IMR-90 (cell line): ENCODE data around the gene PRTG. TPM values are rescaled to one million over a fixed set of nuclear protein-coding genes. Genes with fewer than 3 reads are reported as not detected.

Experiments
- ATAC-seq: fragments of 200-7000 bp; cut with Tn5 transposase; 2 replicates; pipeline ENCODE4 v1.9.1; 2020; ENCODE audit warnings: low read depth, mild to moderate bottlenecking, moderate library complexity
- BruUV-seq: library from RNA; stranded (reverse); fragments of 400-500 nt; replicated peaks from 2 replicates; lab custom pipeline; 2021; lab: Mats Ljungman, UMichigan
- CTCF ChIA-PET: fragments of 300-600 bp; formaldehyde crosslinking; extraction: SDS; loops from one replicate; lab custom pipeline; 2021; ENCODE audit warnings: antibody characterized with exemption; lab: Yijun Ruan, JAX
- POLR2A ChIA-PET: fragments of 300-600 bp; sonication (Branson Sonifier 250); formaldehyde crosslinking; loops from one replicate; lab custom pipeline; 2022; ENCODE audit warnings: antibody characterized with exemption; ENCODE audit not compliant: unreplicated experiment; lab: Charles Lee
- DNase-seq: peaks from one replicate; pipeline ENCODE4 v3.0.0; 2013
- H2AFZ ChIP-seq: replicated peaks from 2 replicates; pipeline ENCODE3; 2013; ENCODE audit warnings: low read length, mild to moderate bottlenecking; ENCODE audit not compliant: poor library complexity
- H2AK5ac ChIP-seq: 2 replicates; pipeline ENCODE4 v1.6.1; 2013; ENCODE audit warnings: low read depth, low read length, inconsistent platforms
- H2AK9ac ChIP-seq: replicated peaks from 2 replicates; pipeline ENCODE3; 2013; ENCODE audit warnings: mild to moderate bottlenecking, low read depth, low read length, moderate library complexity; ENCODE audit not compliant: poor library complexity
- H2BK120ac ChIP-seq: 2 replicates; pipeline ENCODE4 v1.6.1; 2013; ENCODE audit warnings: low read depth, low read length, inconsistent platforms
- H2BK15ac ChIP-seq: 3 replicates; pipeline ENCODE4 v1.6.1; 2013; ENCODE audit warnings: low read depth, low read length, inconsistent platforms
- H2BK20ac ChIP-seq: 2 replicates; pipeline ENCODE4 v1.6.1; 2013; ENCODE audit warnings: low read depth, mild to moderate bottlenecking, inconsistent platforms, low read length, moderate library complexity
- H2BK5ac ChIP-seq: 2 replicates; pipeline ENCODE4 v1.6.1; 2013; ENCODE audit warnings: mild to moderate bottlenecking, low read depth, low read length, inconsistent platforms; ENCODE audit not compliant: poor library complexity, severe bottlenecking
- H3K14ac ChIP-seq: replicated peaks from 2 replicates; pipeline ENCODE4 v1.6.1; 2013; ENCODE audit warnings: low read depth, low read length, inconsistent platforms
- H3K18ac ChIP-seq: 2 replicates; pipeline ENCODE4 v1.6.1; 2013; ENCODE audit warnings: low read depth, low read length, control low read depth
- H3K23ac ChIP-seq: 2 replicates; pipeline ENCODE4 v1.6.1; 2013; ENCODE audit warnings: low read depth, low read length, inconsistent platforms
- H3K27ac ChIP-seq: 2 replicates; pipeline ENCODE4 v1.5.1; 2013; ENCODE audit warnings: mild to moderate bottlenecking, control low read depth, low read length; ENCODE audit not compliant: insufficient read depth
- H3K27me3 ChIP-seq: 2 replicates; pipeline ENCODE4 v1.6.1; 2013; ENCODE audit warnings: low read length; ENCODE audit not compliant: control insufficient read depth, insufficient read depth
- H3K36me3 ChIP-seq: 2 replicates; pipeline ENCODE4 v1.6.1; 2013; ENCODE audit warnings: low read length, mixed read lengths; ENCODE audit not compliant: control insufficient read depth, insufficient read depth
- H3K4ac ChIP-seq: 2 replicates; pipeline ENCODE4 v1.6.1; 2013; ENCODE audit warnings: low read depth, low read length, inconsistent platforms
- H3K4me1 ChIP-seq: 2 replicates; pipeline ENCODE4 v1.6.1; 2013; ENCODE audit warnings: low read length, mixed read lengths; ENCODE audit not compliant: control insufficient read depth, insufficient read depth
- H3K4me2 ChIP-seq: 2 replicates; pipeline ENCODE4 v1.6.1; 2013; ENCODE audit warnings: low read depth, mild to moderate bottlenecking, control low read depth, low read length, moderate library complexity
- H3K4me3 ChIP-seq: 2 replicates; pipeline ENCODE4 v1.5.1; 2013; ENCODE audit warnings: low read depth, mild to moderate bottlenecking, control low read depth, low read length, moderate library complexity; ENCODE audit not compliant: insufficient read depth
- H3K56ac ChIP-seq: 2 replicates; pipeline ENCODE4 v1.6.1; 2013; ENCODE audit warnings: low read length, inconsistent platforms; ENCODE audit not compliant: insufficient read depth; ENCODE audit errors: extremely low read depth
- H3K79me1 ChIP-seq, 2 experiments: 2 replicates each; pipeline ENCODE4 v1.6.1; 2013; ENCODE audit warnings: low read length in 2 of 2, inconsistent platforms in 1 of 2, low read depth in 1 of 2
- H3K9ac ChIP-seq: 2 replicates; pipeline ENCODE4 v1.6.1; 2013; ENCODE audit warnings: low read depth, low read length, control low read depth
- H3K9me1 ChIP-seq: 2 replicates; pipeline ENCODE4 v1.6.1; 2013; ENCODE audit warnings: low read length, inconsistent platforms; ENCODE audit not compliant: insufficient read depth
- H3K9me3 ChIP-seq: 2 replicates; pipeline ENCODE4 v1.6.1; 2013; ENCODE audit warnings: low read length; ENCODE audit not compliant: control insufficient read depth, insufficient read depth
- H4K20me1 ChIP-seq: 2 replicates; pipeline ENCODE4 v1.6.1; 2013; ENCODE audit warnings: low read length, inconsistent platforms; ENCODE audit not compliant: insufficient read depth
- H4K5ac ChIP-seq: 2 replicates; pipeline ENCODE4 v1.6.1; 2013; ENCODE audit warnings: mild to moderate bottlenecking, low read depth, low read length, control low read depth
- H4K8ac ChIP-seq, 2 experiments: 2 replicates each; pipeline ENCODE4 v1.6.1; 2013; ENCODE audit warnings: low read depth in 2 of 2, low read length in 2 of 2, control low read depth in 1 of 2, inconsistent platforms in 1 of 2
- H4K91ac ChIP-seq: 2 replicates; pipeline ENCODE4 v1.6.1; 2013; ENCODE audit warnings: low read depth, low read length, inconsistent platforms; ENCODE audit not compliant: insufficient read depth
- BHLHE40 ChIP-seq: fragments of 150-350 bp; IDR thresholded peaks from 2 replicates; pipeline ENCODE4 v1.6.1; 2016; ENCODE audit warnings: mild to moderate bottlenecking, low read depth, low read length
- CEBPB ChIP-seq: IDR thresholded peaks from 2 replicates; pipeline ENCODE4 v1.6.1; 2012; ENCODE audit warnings: low read depth, low read length, improper control_type of control experiment
- CHD1 ChIP-seq: IDR thresholded peaks from 2 replicates; pipeline ENCODE4 v1.6.1; 2012; ENCODE audit warnings: low read depth, low read length, improper control_type of control experiment
- CTCF ChIP-seq: conservative IDR thresholded peaks from 2 replicates; pipeline ENCODE4 v1.5.1; 2012; ENCODE audit warnings: mild to moderate bottlenecking, low read depth, low read length, improper control_type of control experiment
- FOS ChIP-seq: fragments of 150-350 bp; IDR thresholded peaks from 2 replicates; pipeline ENCODE4 v1.6.1; 2016; ENCODE audit warnings: low read depth, low read length
- MAFK ChIP-seq: IDR thresholded peaks from 2 replicates; pipeline ENCODE4 v1.6.1; 2012; ENCODE audit warnings: low read depth, low read length, improper control_type of control experiment
- MAZ ChIP-seq: IDR thresholded peaks from 2 replicates; pipeline ENCODE4 v1.6.1; 2012; ENCODE audit warnings: low read depth, mild to moderate bottlenecking, low read length, improper control_type of control experiment, moderate library complexity, borderline replicate concordance
- MXI1 ChIP-seq: IDR thresholded peaks from 2 replicates; pipeline ENCODE4 v1.6.1; 2012; ENCODE audit warnings: low read depth, mild to moderate bottlenecking, low read length, moderate library complexity, borderline replicate concordance
- NFE2L2 ChIP-seq: fragments of 150-350 bp; IDR thresholded peaks from 2 replicates; pipeline ENCODE4 v1.6.1; 2016; ENCODE audit warnings: low read depth, mild to moderate bottlenecking, low read length
- POLR2A ChIP-seq: IDR thresholded peaks from 2 replicates; pipeline ENCODE4 v1.6.1; 2012; ENCODE audit warnings: mild to moderate bottlenecking, low read depth, low read length
- RAD21 ChIP-seq: IDR thresholded peaks from 2 replicates; pipeline ENCODE4 v1.6.1; 2012; ENCODE audit warnings: low read length, improper control_type of control experiment
- RFX5 ChIP-seq: IDR thresholded peaks from 2 replicates; pipeline ENCODE4 v1.8.0; 2012; ENCODE audit warnings: low read depth, mild to moderate bottlenecking, low read length, moderate library complexity
- SMC3 ChIP-seq: fragments of 150-350 bp; IDR thresholded peaks from 2 replicates; pipeline ENCODE4 v1.6.1; 2016; ENCODE audit warnings: low read depth, mild to moderate bottlenecking, antibody characterized with exemption, low read length, moderate library complexity
- USF2 ChIP-seq: fragments of 150-350 bp; IDR thresholded peaks from 2 replicates; pipeline ENCODE4 v1.6.1; 2017; ENCODE audit warnings: mild to moderate bottlenecking, antibody characterized with exemption, low read length, low read depth
- WGBS, 2 experiments: methylation state at CpG; one replicate each; pipeline versions ENCODE4 v1.1.5 to v1.1.7; 2013; ENCODE audit warnings: missing lambda C conversion rate in 2 of 2; ENCODE audit not compliant: insufficient read length in 1 of 2; ENCODE audit errors: extremely low coverage in 2 of 2; 5-methylcytosine and 5-hydroxymethylcytosine counted together
- dilution Hi-C: fragments of 300-500 bp; cut with HindIII; formaldehyde crosslinking; loops from one replicate; pipeline ENCODE4 v1.14.3; 2018; ENCODE audit warnings: low sequenced_read_pairs; ENCODE audit not compliant: unreplicated experiment
- in situ Hi-C: fragments of 300-500 bp; cut with MboI; formaldehyde crosslinking; loops from 3 replicates; pipeline ENCODE4 v1.14.3; 2019; ENCODE audit warnings: low sequenced_read_pairs, inconsistent platforms, mixed read lengths
- intact Hi-C: fragments of 100-400 bp; cut with micrococcal nuclease; formaldehyde crosslinking; loops from 2 replicates; pipeline ENCODE4 v1.10.0; 2022
- polyA plus RNA-seq, 3 experiments: library from polyadenylated mRNA; depleted of rRNA; stranded (reverse); fragments of >200 nt; gene quantifications; 2 replicates each; pipeline ENCODE4 v1.2.3, GENCODE V29; 2012; ENCODE audit warnings: low replicate concordance in 1 of 3
- total RNA-seq: library from RNA; depleted of rRNA; stranded (reverse); fragments of >200 nt; gene quantifications from 2 replicates; pipeline ENCODE4 v1.2.3, GENCODE V29; 2012

The PRTG gene
- total and polyA plus RNA-seq, 2 of the 4 experiments (the other 2 are of a cell fraction) = 0.99 to 1.4 TPM

- in situ Hi-C loops = no loop called here
- intact Hi-C loops = no loop called here
- CTCF ChIA-PET = no interaction called here
Observed at GRCh38 chr15:55588070-55588814, 154.7 kb downstream of the PRTG start, which contains the start of gene PYGO1. Gene PYGO1 (minus strand): TSS chr15:55588345. CDS start chr15:55587883, 462 bp downstream.

More at GRCh38 chr15:55588070-55588814, 154.7 kb downstream of the PRTG start, which contains the start of gene PYGO1:
- Histone ChIP-seq H2AK9ac (peak within 1 kb of the TSS; percentile 82), H3K4ac (peak within 1 kb of the TSS; percentile 61), H3K27me3 (no peaks in the 10 kb centered on the region), H3K18ac (peak within 1 kb of the TSS; percentile 75; the same call in 1 of the 2 replicates), H3K23ac (peak within 1 kb of the TSS; percentile 84), H3K4me3 (peak within 1 kb of the TSS; percentile 75), H2BK5ac (peak within 1 kb of the TSS; percentile 27), H3K4me1 (peaks cover 3% of the 10 kb centered on the region; the same call in 1 of the 2 replicates), H3K4me2 (peak within 1 kb of the TSS; percentile 96), H3K56ac (peak within 1 kb of the TSS; percentile 33; the same call in 1 of the 2 replicates), H3K9me1 (no peaks in the 10 kb centered on the region), H2BK15ac (no peak within 1 kb of the TSS), H3K14ac (peak within 1 kb of the TSS; percentile 83), H2BK120ac (peak within 1 kb of the TSS; percentile 68), H3K79me1 (peaks cover 5 to 25% of the 10 kb centered on the region in 2 experiments; a peak in 3 of 4 replicates), H4K8ac (peak within 1 kb of the TSS; percentile 73 to 78), H2AK5ac (peak within 1 kb of the TSS; percentile 66; the same call in 1 of the 2 replicates), H3K36me3 (peaks cover 3% of the 10 kb centered on the region; the same call in 1 of the 2 replicates), H3K9ac (peak within 1 kb of the TSS; percentile 94), H4K5ac (peak within 1 kb of the TSS; percentile 61), H3K9me3 (no peaks in the 10 kb centered on the region), H4K20me1 (0 out of 2 replicates have a peak, but pooled peaks cover 7% of the 10 kb centered on the region), H2BK20ac (0 out of 2 replicates have a peak within 1 kb of the TSS, but pooled peaks have one; percentile 14), H3K27ac (peak within 1 kb of the TSS; percentile 70), H4K91ac (peak within 1 kb of the TSS; percentile 53), H2AFZ (peak within 1 kb of the TSS; percentile 90)
- no peak for TF ChIP-seq USF2
- no peak for TF ChIP-seq CTCF
- TF ChIP-seq POLR2A = 0 out of 2 replicates have a peak, but pooled peaks have one; percentile 44
- TF ChIP-seq RFX5 = no peak
- no peak for TF ChIP-seq CHD1
- no peak for TF ChIP-seq SMC3
- TF ChIP-seq NFE2L2 = no peak
- TF ChIP-seq BHLHE40 = no peak
- no peak; the same call in 1 of the 2 replicates for TF ChIP-seq MXI1
- no peak for TF ChIP-seq RAD21
- no peak for TF ChIP-seq FOS
- TF ChIP-seq MAFK = no peak
- peak; percentile 67; the same call in 1 of the 2 replicates for TF ChIP-seq MAZ
- TF ChIP-seq CEBPB = peak; percentile 46
- DNase-seq = peak; percentile 62
- no TSS peak for BruUV-seq
- peak; percentile 82 for ATAC-seq
- 1% methylated on average over 45 of the region's 107 CpGs; no CpG with 5 or more reads in 1 of the 2 experiments for WGBS, 2 experiments
- POLR2A ChIA-PET = no interaction called here
- dilution Hi-C loops = no loop called here
